ENCODE measurements around the gene CEP152. TPM values are rescaled to one million over a fixed set of nuclear protein-coding genes. Genes with fewer than 3 reads are reported as not detected.

The CEP152 gene
- total RNA-seq, 1 experiment from 2014 or later, result 31.6 TPM

DNA sequence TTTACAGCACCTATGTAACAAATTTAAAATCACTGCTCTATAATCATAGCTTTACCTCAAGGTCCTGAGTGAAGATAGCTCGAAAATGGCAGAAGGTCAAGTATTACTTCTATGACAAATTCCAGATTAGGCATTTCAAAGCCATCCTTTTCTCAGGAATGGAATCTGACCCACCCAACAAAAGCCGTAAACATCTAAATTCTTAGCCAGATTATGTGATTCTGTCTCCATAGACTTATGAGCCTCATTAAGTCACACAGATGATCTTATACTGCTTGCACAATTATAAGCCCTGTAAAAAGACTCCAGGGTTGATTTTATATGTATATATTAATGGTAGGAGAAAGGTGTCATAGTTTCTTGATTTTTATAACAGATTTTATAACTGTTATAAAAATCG lies 56.9 kb downstream of the CEP152 start:
- H3K4me1 ChIP-seq (ENCODE audit: insufficient read depth, low read length, poor library complexity, severe bottlenecking), result peaks cover 9% of the 10 kb centered on the region
- no peaks in the 10 kb centered on the region for H3K27me3 ChIP-seq (replicated peaks; ENCODE audit: insufficient read depth, low read depth, low read length, poor library complexity)
- ChIA-PET CTCF (no interaction called here), POLR2A (ENCODE audit: low non-redundant PET) (no interaction called here)
- H3K36me3 ChIP-seq (ENCODE audit: insufficient read depth, low read length, poor library complexity, severe bottlenecking), result peaks cover 53% of the 10 kb centered on the region
- BruUV-seq (replicated peaks), result no TSS peak
- peak; percentile 41 for DNase-seq (ENCODE audit: low spot score)
- intact Hi-C loops (cut with micrococcal nuclease; ENCODE audit: unreplicated experiment), result no loop called here
- H3K4me3 ChIP-seq (ENCODE audit: low read depth, low read length, poor library complexity, severe bottlenecking), result no peak overlapping the region
- TF ChIP-seq, protein P1, sequence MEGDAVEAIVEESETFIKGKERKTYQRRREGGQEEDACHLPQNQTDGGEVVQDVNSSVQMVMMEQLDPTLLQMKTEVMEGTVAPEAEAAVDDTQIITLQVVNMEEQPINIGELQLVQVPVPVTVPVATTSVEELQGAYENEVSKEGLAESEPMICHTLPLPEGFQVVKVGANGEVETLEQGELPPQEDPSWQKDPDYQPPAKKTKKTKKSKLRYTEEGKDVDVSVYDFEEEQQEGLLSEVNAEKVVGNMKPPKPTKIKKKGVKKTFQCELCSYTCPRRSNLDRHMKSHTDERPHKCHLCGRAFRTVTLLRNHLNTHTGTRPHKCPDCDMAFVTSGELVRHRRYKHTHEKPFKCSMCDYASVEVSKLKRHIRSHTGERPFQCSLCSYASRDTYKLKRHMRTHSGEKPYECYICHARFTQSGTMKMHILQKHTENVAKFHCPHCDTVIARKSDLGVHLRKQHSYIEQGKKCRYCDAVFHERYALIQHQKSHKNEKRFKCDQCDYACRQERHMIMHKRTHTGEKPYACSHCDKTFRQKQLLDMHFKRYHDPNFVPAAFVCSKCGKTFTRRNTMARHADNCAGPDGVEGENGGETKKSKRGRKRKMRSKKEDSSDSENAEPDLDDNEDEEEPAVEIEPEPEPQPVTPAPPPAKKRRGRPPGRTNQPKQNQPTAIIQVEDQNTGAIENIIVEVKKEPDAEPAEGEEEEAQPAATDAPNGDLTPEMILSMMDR (conservative IDR thresholded peaks at IDR 0.05; ENCODE audit: low read depth, low read length), result no peak
- no peak for TF ChIP-seq EZH2 (IDR thresholded peaks at IDR 0.05; ENCODE audit: borderline replicate concordance, low read depth, low read length, poor library complexity, severe bottlenecking)
- no peak overlapping the region for H3K27ac ChIP-seq (ENCODE audit: low read depth, low read length, poor library complexity, severe bottlenecking)
- no peaks in the 10 kb centered on the region for H3K9me3 ChIP-seq (ENCODE audit: low read depth, low read length, poor library complexity, severe bottlenecking)

DNA sequence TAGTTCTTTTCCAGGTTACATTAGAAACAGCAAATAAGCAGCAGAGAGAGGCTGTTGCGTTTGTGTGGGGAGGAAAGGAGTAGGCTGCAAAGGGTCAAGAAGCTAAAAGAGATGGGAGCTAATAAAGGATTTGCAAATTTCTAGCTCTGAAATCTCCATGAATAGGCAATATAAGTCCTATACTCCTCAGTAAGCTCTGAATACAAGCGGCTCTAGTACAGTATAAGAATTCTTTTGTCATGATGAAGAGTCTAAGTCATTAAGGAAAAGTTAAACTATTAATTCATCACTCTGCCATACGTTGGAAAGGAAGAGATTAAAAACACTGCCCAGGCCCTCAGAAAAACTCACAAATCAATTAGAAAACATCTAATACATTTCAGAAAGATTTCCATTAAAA lies 59.3 kb downstream of the CEP152 start:
- BruUV-seq (replicated peaks), result no TSS peak
- no peaks in the 10 kb centered on the region for H3K9me3 ChIP-seq (ENCODE audit: low read depth, low read length, poor library complexity, severe bottlenecking)
- ChIA-PET CTCF (no interaction called here), POLR2A (ENCODE audit: low non-redundant PET) (no interaction called here)
- H3K27me3 ChIP-seq (replicated peaks; ENCODE audit: insufficient read depth, low read depth, low read length, poor library complexity), result no peaks in the 10 kb centered on the region
- peaks cover 9% of the 10 kb centered on the region for H3K4me1 ChIP-seq (ENCODE audit: insufficient read depth, low read length, poor library complexity, severe bottlenecking)
- no peak for DNase-seq (ENCODE audit: low spot score)
- H3K4me3 ChIP-seq (ENCODE audit: low read depth, low read length, poor library complexity, severe bottlenecking), result no peak overlapping the region
- intact Hi-C loops (cut with micrococcal nuclease; ENCODE audit: unreplicated experiment), result no loop called here
- peaks cover 48% of the 10 kb centered on the region for H3K36me3 ChIP-seq (ENCODE audit: insufficient read depth, low read length, poor library complexity, severe bottlenecking)
- H3K27ac ChIP-seq (ENCODE audit: low read depth, low read length, poor library complexity, severe bottlenecking), result no peak overlapping the region
- TF ChIP-seq, protein P1 (conservative IDR thresholded peaks at IDR 0.05; ENCODE audit: low read depth, low read length), result no peak
- TF ChIP-seq EZH2 (IDR thresholded peaks at IDR 0.05; ENCODE audit: borderline replicate concordance, low read depth, low read length, poor library complexity, severe bottlenecking), result no peak

DNA sequence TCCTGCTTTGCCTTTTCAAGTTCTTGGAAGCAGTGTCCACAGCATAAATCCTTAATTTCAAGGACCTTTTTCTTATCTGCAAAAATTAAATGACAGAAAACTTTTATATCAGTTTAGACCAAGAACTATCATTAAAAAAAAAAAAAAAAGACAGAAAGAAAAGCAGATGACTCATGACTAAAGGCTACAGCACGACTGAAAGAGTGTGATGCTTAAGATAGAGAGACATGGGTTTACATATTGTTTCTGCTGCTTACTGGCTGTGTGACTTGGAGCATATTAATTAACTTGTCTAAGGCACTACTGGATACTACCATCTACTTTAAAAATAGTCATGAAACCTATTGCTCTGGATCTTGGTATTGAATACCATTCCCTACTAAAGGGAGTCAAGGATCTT lies 62.3 kb downstream of the CEP152 start:
- Histone ChIP-seq H3K27ac (ENCODE audit: low read depth, low read length, poor library complexity, severe bottlenecking) (no peak overlapping the region), H3K4me1 (ENCODE audit: insufficient read depth, low read length, poor library complexity, severe bottlenecking) (no peaks in the 10 kb centered on the region), H3K4me3 (ENCODE audit: low read depth, low read length, poor library complexity, severe bottlenecking) (no peak overlapping the region), H3K9me3 (ENCODE audit: low read depth, low read length, poor library complexity, severe bottlenecking) (no peaks in the 10 kb centered on the region), H3K27me3 (replicated peaks; ENCODE audit: insufficient read depth, low read depth, low read length, poor library complexity) (no peaks in the 10 kb centered on the region), H3K36me3 (ENCODE audit: insufficient read depth, low read length, poor library complexity, severe bottlenecking) (peaks cover 42% of the 10 kb centered on the region)
- BruUV-seq (replicated peaks), result no TSS peak
- intact Hi-C loops (cut with micrococcal nuclease; ENCODE audit: unreplicated experiment), result no loop called here
- ChIA-PET CTCF (no interaction called here), POLR2A (ENCODE audit: low non-redundant PET) (no interaction called here)
- DNase-seq (ENCODE audit: low spot score), result no peak
- TF ChIP-seq, protein P1 (conservative IDR thresholded peaks at IDR 0.05; ENCODE audit: low read depth, low read length), result no peak
- TF ChIP-seq EZH2 (IDR thresholded peaks at IDR 0.05; ENCODE audit: borderline replicate concordance, low read depth, low read length, poor library complexity, severe bottlenecking), result no peak
